ENCODE measurements around the gene UPF3B.
"Not testable (repeated sequence)": the region's sequence is repeated elsewhere in the genome, so short reads cannot be mapped to it uniquely, and the experiment has no call there.

Gene UPF3B, protein sequence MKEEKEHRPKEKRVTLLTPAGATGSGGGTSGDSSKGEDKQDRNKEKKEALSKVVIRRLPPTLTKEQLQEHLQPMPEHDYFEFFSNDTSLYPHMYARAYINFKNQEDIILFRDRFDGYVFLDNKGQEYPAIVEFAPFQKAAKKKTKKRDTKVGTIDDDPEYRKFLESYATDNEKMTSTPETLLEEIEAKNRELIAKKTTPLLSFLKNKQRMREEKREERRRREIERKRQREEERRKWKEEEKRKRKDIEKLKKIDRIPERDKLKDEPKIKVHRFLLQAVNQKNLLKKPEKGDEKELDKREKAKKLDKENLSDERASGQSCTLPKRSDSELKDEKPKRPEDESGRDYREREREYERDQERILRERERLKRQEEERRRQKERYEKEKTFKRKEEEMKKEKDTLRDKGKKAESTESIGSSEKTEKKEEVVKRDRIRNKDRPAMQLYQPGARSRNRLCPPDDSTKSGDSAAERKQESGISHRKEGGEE

DNA sequence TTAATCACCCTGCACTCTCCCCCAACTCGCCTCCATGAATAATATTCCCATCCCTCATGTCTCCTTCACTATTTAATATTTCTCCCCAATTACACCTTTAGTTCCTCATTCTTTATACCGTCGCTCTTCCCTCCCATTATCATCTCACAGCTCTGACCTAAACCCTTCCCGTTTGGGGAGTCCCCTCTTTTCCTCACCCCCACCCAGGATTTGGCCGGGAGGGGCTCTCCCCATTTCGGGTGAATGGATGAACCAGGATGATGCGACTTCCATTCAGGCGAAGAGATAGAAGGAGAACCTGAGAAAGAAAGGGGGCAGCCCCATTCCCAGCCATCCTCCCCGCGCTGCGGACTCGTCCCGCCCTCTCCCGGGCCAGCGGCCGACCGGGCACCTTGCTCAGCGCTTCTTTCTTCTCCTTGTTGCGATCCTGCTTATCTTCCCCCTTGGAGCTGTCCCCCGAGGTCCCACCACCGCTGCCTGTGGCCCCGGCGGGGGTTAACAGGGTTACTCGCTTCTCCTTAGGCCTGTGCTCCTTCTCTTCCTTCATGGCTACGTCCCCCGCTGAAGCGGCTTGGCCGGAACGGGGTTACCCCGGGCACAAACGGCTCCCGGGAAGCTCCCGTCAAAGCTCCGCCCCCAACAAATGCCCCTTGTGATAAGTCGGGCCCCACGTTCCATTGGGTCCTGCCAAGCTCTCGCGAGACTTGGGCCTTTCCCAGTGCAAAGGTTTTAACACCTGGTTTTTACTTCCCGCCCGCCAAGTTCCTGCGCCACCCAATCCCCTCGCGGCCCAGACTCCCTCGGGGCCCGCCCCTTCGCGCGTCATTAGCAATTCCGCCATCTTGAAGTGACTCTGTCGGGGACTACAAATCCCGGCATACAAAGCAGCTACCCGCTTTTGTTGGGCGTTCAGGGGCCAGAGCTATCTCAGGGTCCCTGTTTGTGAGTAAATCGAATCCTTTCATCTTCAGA is at the start of gene UPF3B:
Gene UPF3B, minus strand, starts transcription at position 582 of the 972 bp plus-strand sequence. Its CDS starts 35 bp downstream, at position 547.
- DNase-seq (ENCODE audit: low read depth in 3 of 3): peak; percentile 87 to 92 (median 91)

GRCh38 chrX:119900976-119901375 is 48.2 kb upstream of the UPF3B start:
- DNase-seq (ENCODE audit: low read depth in 3 of 3): no peak

GRCh38 chrX:119899125-119899524 is 46.4 kb upstream of the UPF3B start:
- DNase-seq (ENCODE audit: low read depth in 3 of 3): no peak

DNA sequence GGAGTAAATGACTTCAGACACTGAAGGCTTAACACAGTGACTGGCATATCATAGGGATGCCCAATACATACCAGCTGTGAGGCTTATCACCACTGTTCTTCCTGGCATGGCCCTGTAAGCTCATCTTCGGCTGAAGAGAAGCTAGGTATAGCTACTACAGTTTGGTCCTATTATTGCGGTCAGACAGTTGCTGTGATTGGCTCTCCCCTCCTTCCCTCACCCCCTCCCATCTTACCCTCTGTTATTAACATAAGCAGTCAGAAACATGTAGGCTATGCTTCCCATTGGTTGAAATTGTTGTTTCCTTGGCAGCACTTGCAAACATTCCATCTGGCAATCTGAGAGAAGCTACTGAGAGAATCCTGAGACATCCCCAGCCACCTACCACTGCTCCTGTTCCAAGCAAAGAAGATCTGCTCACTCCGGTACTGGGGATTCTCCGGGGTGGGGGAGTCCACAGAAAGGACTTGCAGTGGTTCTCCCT is 43.1 kb upstream of the UPF3B start, which contains the start of gene AKAP14:
Gene AKAP14, plus strand, starts transcription at position 51 of the 484 bp plus-strand sequence. CDS start 7,331 bp downstream, outside the sequence.
- no peak for DNase-seq (ENCODE audit: low read depth in 3 of 3)

DNA sequence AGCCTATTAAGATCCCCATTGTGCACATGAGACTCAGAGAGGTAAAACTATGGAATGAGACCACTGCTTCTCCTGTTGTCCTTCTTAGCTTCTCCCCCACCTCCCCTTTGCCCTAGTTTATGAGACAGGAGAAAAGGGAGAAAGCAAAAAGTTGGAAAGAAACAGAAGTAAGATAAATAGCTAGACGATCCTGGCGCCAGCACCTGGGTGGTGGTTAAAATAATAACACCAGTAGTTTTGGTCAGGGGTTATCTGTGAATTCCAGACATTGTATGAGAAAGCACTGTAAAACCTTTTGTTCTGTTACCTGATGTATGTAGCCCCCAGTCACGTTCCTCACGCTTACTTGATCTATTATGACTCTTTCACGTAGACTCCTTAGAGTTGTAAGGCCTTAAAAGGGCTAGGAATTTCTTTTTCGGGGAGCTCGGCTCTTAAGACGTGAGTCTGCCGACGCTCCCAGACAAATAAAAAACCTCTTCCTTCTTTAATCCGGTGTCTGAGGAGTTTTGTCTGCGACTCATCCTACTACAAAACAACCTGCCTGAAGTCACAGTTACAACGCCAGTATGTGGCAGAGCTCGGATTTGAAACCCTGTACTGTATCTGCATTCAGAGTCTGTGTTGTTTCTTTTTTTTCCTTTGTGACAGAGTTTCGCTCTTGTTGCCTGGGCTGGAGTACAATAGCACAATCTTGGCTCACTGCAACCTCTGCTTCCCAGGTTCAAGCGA is 39.4 kb upstream of the UPF3B start:
- DNase-seq (ENCODE audit: low read depth in 3 of 3): not testable (repeated sequence)

- not testable (repeated sequence) for DNase-seq (ENCODE audit: low read depth in 3 of 3)
Measured at GRCh38 chrX:119890626-119891025, 37.9 kb upstream of the UPF3B start.

DNA sequence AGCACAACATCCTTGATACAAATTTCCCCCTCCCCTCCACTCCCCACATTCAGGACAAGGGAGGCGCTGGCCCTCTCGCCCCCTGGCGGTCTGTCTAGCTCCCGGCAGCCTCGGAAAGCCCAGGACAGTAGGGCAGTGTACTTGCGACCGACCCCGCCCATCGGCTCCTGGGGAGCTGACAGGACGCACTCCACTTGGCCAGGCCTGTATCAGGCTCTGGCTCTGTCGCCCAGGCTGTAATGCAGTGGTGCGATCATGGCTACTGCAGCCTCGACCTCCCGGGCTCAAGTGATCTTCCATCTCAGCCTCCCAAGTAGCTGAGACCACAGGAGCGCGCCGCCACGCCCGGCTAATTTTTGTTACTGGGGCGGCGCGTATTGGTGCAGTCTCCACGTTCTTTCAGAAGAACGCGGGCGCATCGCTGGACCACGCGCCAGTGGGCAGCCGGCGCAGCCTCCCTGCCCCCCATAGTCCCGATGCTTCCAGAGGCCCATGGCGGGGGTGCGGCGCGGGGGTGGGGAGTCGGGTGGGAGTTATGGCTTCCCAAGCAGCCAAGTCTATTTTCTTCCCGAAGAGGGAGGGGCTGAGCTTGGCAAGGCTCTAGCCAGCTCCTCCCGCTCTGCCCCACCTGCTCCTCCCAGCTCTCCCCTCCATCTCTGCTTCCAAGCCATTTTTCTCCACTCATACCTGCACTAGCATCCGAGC is 35.1 kb upstream of the UPF3B start:
- peak; percentile 41 to 49 (median 45) for DNase-seq (ENCODE audit: low read depth in 3 of 3)

GRCh38 chrX:119885554-119886428 is 33.0 kb upstream of the UPF3B start:
- DNase-seq (ENCODE audit: low read depth in 3 of 3): no peak

DNA sequence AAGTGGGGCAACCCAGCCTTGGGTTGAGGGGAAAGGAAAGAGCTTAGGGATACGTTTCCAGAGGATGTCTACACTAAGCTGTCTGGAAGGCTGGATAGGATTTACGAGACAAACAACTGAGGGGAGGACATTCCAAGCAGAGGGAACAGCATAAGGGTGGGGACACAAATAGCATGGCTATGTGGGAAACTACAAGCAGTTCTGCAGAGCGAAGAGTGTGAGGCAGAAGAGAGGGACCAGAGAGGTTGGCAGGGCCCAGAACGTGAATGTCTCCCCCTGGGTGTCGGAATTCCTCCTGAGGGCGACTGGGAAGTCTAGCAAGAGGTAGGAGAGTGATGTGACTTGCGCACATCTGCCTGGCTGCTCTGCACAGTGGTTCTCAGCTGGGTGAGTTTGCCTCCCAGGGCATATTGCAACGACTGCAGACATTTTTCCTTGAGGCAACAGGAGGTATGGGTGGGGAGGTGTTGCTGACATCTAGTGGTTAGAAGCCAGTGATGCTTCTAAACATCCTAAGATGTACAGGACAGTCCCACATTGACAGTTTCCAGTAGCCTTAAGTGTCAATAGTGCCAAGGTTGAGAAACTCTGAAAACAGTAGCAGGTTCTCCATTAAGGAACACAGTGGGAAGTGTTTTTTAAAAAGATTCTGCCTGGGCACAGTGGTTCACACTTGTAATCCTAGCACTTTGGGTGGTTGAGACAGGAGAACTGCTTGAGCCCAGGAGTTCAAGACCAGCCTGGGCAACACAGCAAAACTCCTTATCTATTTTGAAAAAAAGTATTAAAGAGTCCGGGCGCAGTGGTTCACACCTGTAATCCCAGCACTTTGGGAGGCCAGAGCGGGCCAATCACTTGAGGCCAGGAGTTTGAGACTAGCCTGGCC is 28.0 kb upstream of the UPF3B start:
- no peak for DNase-seq (ENCODE audit: low read depth in 3 of 3)

- no peak for DNase-seq (ENCODE audit: low read depth in 3 of 3)
Measured at GRCh38 chrX:119880076-119880475, 27.3 kb upstream of the UPF3B start.

DNA sequence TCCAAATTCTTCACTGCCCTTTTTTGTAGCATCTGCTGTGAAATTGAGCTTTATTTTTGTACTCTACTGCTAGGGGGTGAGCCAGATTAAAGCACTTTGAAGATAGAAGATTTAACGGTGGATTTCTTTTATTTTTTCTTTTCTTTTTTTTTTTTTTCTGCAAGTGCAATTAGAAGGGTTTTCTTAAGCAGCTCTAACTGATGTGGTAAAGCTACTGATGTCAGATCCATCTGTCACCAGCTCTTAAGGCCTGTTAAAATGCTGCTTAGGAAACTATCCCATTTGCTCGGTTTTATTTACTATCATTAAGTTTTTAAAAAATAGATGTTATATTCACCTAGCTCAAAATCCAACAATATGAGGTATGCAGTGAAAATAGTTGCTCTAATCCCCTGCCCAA is 26.0 kb upstream of the UPF3B start:
- DNase-seq (ENCODE audit: low read depth in 3 of 3): no peak

- peak; percentile 62 to 76 (median 63) for DNase-seq (ENCODE audit: low read depth in 3 of 3)
Measured at GRCh38 chrX:119871599-119872395, 19.0 kb upstream of the UPF3B start, which contains the start of the genes NDUFA1 and RNF113A. Gene NDUFA1, plus strand, starts transcription at chrX:119871832. Its CDS starts 80 bp downstream, at chrX:119871912. Gene RNF113A, minus strand, starts transcription at chrX:119871733. Its CDS starts 120 bp downstream, at chrX:119871613.

DNA sequence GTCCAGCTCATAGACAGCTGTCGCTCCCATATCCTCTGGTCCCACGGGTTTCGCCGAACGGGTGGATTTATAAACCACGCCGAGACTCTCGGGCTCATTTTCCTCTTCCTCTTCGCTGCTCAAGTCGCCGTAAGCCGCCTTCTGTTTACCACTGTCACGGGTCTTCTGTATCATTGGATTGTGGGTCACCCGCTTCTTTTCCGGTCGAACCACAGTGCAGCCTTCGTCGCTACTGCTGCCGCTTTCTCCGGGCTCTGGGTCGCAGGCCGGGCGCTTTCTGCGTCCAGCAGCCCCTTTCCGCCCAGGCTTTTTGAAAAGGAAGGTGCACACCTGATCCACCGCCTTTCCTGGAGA is 18.5 kb upstream of the UPF3B start:
- DNase-seq (ENCODE audit: low read depth in 3 of 3): no peak

GRCh38 chrX:119870626-119871131 is 17.9 kb upstream of the UPF3B start:
- DNase-seq (ENCODE audit: low read depth in 3 of 3): no peak

DNA sequence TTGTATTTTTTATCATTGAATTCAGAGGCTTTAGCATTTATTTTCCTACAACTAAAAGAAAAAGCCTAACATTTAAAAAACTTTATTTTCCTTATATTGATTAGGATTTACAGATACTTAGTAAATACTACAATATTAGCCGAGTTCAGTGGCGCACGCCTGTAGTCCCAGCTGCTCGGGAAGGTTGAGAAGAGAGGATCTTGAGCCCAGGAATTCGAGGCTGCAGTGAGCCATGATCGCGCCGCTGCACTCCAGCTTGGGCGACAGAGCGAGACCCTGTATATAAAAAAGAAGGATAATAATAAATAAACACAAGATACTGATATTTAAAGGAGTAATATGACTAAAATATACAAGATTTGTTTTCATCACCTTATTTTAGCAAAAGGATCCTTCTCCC is 681 bp upstream of the UPF3B start:
- DNase-seq (ENCODE audit: low read depth in 3 of 3): no peak

DNA sequence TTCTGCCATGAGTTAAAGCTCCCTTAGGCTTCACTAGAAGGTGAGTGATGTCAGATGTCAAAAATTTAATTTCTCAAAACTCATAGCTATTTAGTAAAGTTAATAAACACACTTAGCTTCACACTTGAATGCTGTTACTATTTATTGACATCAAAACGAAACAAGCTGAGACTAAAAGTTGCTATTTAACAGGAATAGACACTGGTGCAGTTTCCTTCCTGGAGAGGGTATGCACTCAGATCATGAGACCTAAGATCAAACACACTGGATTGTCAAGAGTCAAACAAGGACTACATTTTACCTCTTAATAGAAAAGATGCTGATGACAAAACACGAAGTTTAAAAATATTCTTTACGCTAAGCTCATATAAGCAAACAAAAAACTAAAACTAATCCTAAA is 18.9 kb downstream of the UPF3B start:
- DNase-seq (ENCODE audit: low read depth in 3 of 3): no peak

GRCh38 chrX:119828446-119828845 is 24.3 kb downstream of the UPF3B start:
- DNase-seq (ENCODE audit: low read depth in 3 of 3): no peak

Measured in stimulated activated CD4-positive, alpha-beta T cell treated with anti-CD3 and anti-CD28 coated beads, TNF-alpha, amount 100 ng/mL, for 48 hours (primary cell).